SK-N-SH (cell line): ENCODE measurements around the gene KCNJ9.

Source experiments
- CTCF ChIP-seq: fragments of 200-600 bp; sonication (generic); IDR thresholded peaks from 2 replicates; pipeline ENCODE4 v1.6.1; 2017; ENCODE audit warnings: antibody characterized with exemption, mild to moderate bottlenecking, moderate library complexity
- ELF1 ChIP-seq: IDR thresholded peaks from 2 replicates; pipeline ENCODE4 v1.4.0; 2012
- FOXJ3 ChIP-seq: sonication (generic); formaldehyde crosslinking; IDR thresholded peaks from 2 replicates; pipeline ENCODE4 v1.5.1; 2020; ENCODE audit warnings: mild to moderate bottlenecking, missing genetic modification reagents
- FOXM1 ChIP-seq: IDR thresholded peaks from 2 replicates; pipeline ENCODE4 v1.4.0; 2012; ENCODE audit warnings: low read depth, mild to moderate bottlenecking
- POLR2AphosphoS5 ChIP-seq: IDR thresholded peaks from 2 replicates; pipeline ENCODE4 v1.6.1; 2012; ENCODE audit warnings: low read depth, low read length
- RCOR1 ChIP-seq: fragments of 150-350 bp; IDR thresholded peaks from 2 replicates; pipeline ENCODE4 v1.6.1; 2017; ENCODE audit warnings: antibody characterized with exemption, low read length
- SIN3A ChIP-seq: IDR thresholded peaks from 2 replicates; pipeline ENCODE4 v1.6.1; 2012; ENCODE audit warnings: low read depth, mild to moderate bottlenecking, low read length, moderate library complexity, borderline replicate concordance
- TF ChIP-seq, protein P1 (sequence below): IDR thresholded peaks from 2 replicates; pipeline ENCODE4 v1.4.0; 2012; ENCODE audit warnings: low read depth
- TF ChIP-seq, protein P2 (sequence below): IDR thresholded peaks from 2 replicates; pipeline ENCODE4 v1.6.1; 2012; ENCODE audit warnings: mild to moderate bottlenecking, low read depth, low read length, moderate library complexity

GRCh38 chr1:160090760-160091159 lies 9.4 kb downstream of the KCNJ9 start:
- TF ChIP-seq CTCF, result no peak
- TF ChIP-seq POLR2AphosphoS5, result no peak
- TF ChIP-seq FOXJ3 (CRISPR knock-in tag), result no peak
- no peak for TF ChIP-seq ELF1
- TF ChIP-seq, protein P1, sequence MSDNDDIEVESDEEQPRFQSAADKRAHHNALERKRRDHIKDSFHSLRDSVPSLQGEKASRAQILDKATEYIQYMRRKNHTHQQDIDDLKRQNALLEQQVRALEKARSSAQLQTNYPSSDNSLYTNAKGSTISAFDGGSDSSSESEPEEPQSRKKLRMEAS, result no peak
- TF ChIP-seq, protein P2, sequence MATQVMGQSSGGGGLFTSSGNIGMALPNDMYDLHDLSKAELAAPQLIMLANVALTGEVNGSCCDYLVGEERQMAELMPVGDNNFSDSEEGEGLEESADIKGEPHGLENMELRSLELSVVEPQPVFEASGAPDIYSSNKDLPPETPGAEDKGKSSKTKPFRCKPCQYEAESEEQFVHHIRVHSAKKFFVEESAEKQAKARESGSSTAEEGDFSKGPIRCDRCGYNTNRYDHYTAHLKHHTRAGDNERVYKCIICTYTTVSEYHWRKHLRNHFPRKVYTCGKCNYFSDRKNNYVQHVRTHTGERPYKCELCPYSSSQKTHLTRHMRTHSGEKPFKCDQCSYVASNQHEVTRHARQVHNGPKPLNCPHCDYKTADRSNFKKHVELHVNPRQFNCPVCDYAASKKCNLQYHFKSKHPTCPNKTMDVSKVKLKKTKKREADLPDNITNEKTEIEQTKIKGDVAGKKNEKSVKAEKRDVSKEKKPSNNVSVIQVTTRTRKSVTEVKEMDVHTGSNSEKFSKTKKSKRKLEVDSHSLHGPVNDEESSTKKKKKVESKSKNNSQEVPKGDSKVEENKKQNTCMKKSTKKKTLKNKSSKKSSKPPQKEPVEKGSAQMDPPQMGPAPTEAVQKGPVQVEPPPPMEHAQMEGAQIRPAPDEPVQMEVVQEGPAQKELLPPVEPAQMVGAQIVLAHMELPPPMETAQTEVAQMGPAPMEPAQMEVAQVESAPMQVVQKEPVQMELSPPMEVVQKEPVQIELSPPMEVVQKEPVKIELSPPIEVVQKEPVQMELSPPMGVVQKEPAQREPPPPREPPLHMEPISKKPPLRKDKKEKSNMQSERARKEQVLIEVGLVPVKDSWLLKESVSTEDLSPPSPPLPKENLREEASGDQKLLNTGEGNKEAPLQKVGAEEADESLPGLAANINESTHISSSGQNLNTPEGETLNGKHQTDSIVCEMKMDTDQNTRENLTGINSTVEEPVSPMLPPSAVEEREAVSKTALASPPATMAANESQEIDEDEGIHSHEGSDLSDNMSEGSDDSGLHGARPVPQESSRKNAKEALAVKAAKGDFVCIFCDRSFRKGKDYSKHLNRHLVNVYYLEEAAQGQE, result no peak
- no peak for TF ChIP-seq RCOR1
- no peak for TF ChIP-seq SIN3A
- no peak for TF ChIP-seq FOXM1
